Amniotic epithelial cell (primary cell): Measurements from ENCODE around the gene DCC.
"Not testable (repeated sequence)": the region's sequence is repeated elsewhere in the genome, so short reads cannot be mapped to it uniquely, and the experiment has no call there.

Experiments used
- DNase-seq: peaks from one replicate; pipeline ENCODE4 v3.0.0-alpha.2; 2010; ENCODE audit warnings: low read depth

Gene DCC

GRCh38 chr18:53417003-53417402, 1077.0 kb downstream of the DCC start:
- no peak for DNase-seq

- DNase-seq: no peak
Observed at GRCh38 chr18:53421869-53422268, 1081.9 kb downstream of the DCC start.

GRCh38 chr18:53422896-53423295, 1082.9 kb downstream of the DCC start:
- no peak for DNase-seq

GRCh38 chr18:53426666-53427184, 1086.7 kb downstream of the DCC start:
- DNase-seq: no peak

GRCh38 chr18:53441761-53442414, 1101.9 kb downstream of the DCC start:
- no peak for DNase-seq

GRCh38 chr18:53442415-53442783, 1102.4 kb downstream of the DCC start:
- no peak for DNase-seq

- DNase-seq: no peak
Observed at GRCh38 chr18:53443336-53443735, 1103.3 kb downstream of the DCC start.

- DNase-seq: no peak
Observed at GRCh38 chr18:53443831-53444230, 1103.8 kb downstream of the DCC start.

- DNase-seq: no peak
Observed at GRCh38 chr18:53451902-53452301, 1111.9 kb downstream of the DCC start.

GRCh38 chr18:53457068-53457467, 1117.1 kb downstream of the DCC start:
- DNase-seq: no peak

GRCh38 chr18:53458268-53458667, 1118.3 kb downstream of the DCC start:
- no peak for DNase-seq

GRCh38 chr18:53458944-53459580, 1119.1 kb downstream of the DCC start:
- no peak for DNase-seq

- no peak for DNase-seq
Observed at GRCh38 chr18:53467756-53468155, 1127.8 kb downstream of the DCC start.

GRCh38 chr18:53468173-53468572, 1128.2 kb downstream of the DCC start:
- not testable (repeated sequence) for DNase-seq

GRCh38 chr18:53472546-53472945, 1132.5 kb downstream of the DCC start:
- no peak for DNase-seq

GRCh38 chr18:53478155-53478554, 1138.2 kb downstream of the DCC start:
- no peak for DNase-seq

GRCh38 chr18:53486296-53486695, 1146.3 kb downstream of the DCC start:
- no peak for DNase-seq

- no peak for DNase-seq
Observed at GRCh38 chr18:53489266-53489665, 1149.3 kb downstream of the DCC start.

GRCh38 chr18:53490019-53490418, 1150.0 kb downstream of the DCC start:
- no peak for DNase-seq

- DNase-seq: no peak
Observed at GRCh38 chr18:53496028-53496427, 1156.0 kb downstream of the DCC start.

- no peak for DNase-seq
Observed at GRCh38 chr18:53503914-53504441, 1164.0 kb downstream of the DCC start.

GRCh38 chr18:53508529-53508928, 1168.5 kb downstream of the DCC start:
- DNase-seq: no peak

GRCh38 chr18:53509886-53510285, 1169.9 kb downstream of the DCC start:
- DNase-seq: no peak

GRCh38 chr18:53511725-53512124, 1171.7 kb downstream of the DCC start:
- DNase-seq: not testable (repeated sequence)
